PFSK-1 (cell line): ENCODE measurements around the gene LRRC4C.

ENCODE experiments used
- POLR2AphosphoS5 ChIP-seq: IDR thresholded peaks from 2 replicates; pipeline ENCODE4 v1.6.1; 2012; ENCODE audit warnings: low read depth, mild to moderate bottlenecking, control low read depth, low read length, moderate library complexity
- REST ChIP-seq, 2 experiments: IDR thresholded peaks; 2 replicates each; pipeline versions ENCODE4 v1.6.1 to v1.8.0; 2011 to 2012; ENCODE audit warnings: low read depth in 2 of 2, low read length in 2 of 2, control low read depth in 1 of 2, inconsistent platforms in 1 of 2, mild to moderate bottlenecking in 1 of 2, moderate library complexity in 1 of 2; ENCODE audit not compliant: insufficient read depth in 1 of 2

- TF ChIP-seq POLR2AphosphoS5 (no peak), REST (IDR thresholded peaks at IDR 0.05; ENCODE audit: insufficient read depth in 1 of 2, low read depth in 2 of 2, low read length in 2 of 2) (no peak)
Observed at GRCh38 chr11:40544162-40544561, 915.3 kb downstream of the LRRC4C start.
